SK-N-SH treated with all-trans-retinoic acid at 6 μM for 48 hours (cell line): ENCODE data around the gene THADA.

Experiments
- ATAC-seq: fragments of 200-7000 bp; cut with Tn5 transposase; 3 replicates; pipeline ENCODE4 v1.9.1; 2020; ENCODE audit warnings: mild to moderate bottlenecking, moderate library complexity
- ARNTL ChIP-seq: fragments of 450-650 bp; formaldehyde crosslinking; IDR thresholded peaks from 2 replicates; pipeline ENCODE4 v1.5.0; 2020; ENCODE audit warnings: low read depth, mild to moderate bottlenecking, moderate library complexity, borderline replicate concordance
- BACH2 ChIP-seq: fragments of 250-450 bp; sonication (Bioruptor Pico); IDR thresholded peaks from 2 replicates; pipeline ENCODE4 v1.9.0; 2021; ENCODE audit warnings: mild to moderate bottlenecking, borderline replicate concordance
- CREB5 ChIP-seq: fragments of 250-450 bp; sonication (Bioruptor Pico); IDR thresholded peaks from 2 replicates; pipeline ENCODE4 v1.5.1; 2020; ENCODE audit warnings: low read depth, mild to moderate bottlenecking, moderate library complexity
- CSDC2 ChIP-seq: fragments of 250-450 bp; sonication (Bioruptor Pico); IDR thresholded peaks from 2 replicates; pipeline ENCODE4 v1.5.0; 2020; ENCODE audit warnings: mild to moderate bottlenecking, moderate library complexity
- CSRNP3 ChIP-seq: fragments of 250-450 bp; sonication (Bioruptor Pico); IDR thresholded peaks from 2 replicates; pipeline ENCODE4 v1.5.1; 2021; ENCODE audit warnings: mild to moderate bottlenecking, moderate library complexity
- ESRRG ChIP-seq: fragments of 250-450 bp; sonication (Bioruptor Pico); IDR thresholded peaks from 2 replicates; pipeline ENCODE4 v1.6.1; 2021; ENCODE audit warnings: mild to moderate bottlenecking
- GLIS3 ChIP-seq: fragments of 250-450 bp; sonication (Bioruptor Pico); IDR thresholded peaks from 2 replicates; pipeline ENCODE4 v1.5.0; 2020; ENCODE audit warnings: mild to moderate bottlenecking, moderate library complexity
- ISL1 ChIP-seq: fragments of 250-450 bp; sonication (Bioruptor Pico); IDR thresholded peaks from 2 replicates; pipeline ENCODE4 v2.1.2; 2022; ENCODE audit warnings: mild to moderate bottlenecking, moderate library complexity
- OSR1 ChIP-seq: fragments of 250-450 bp; sonication (Bioruptor Pico); IDR thresholded peaks from 2 replicates; pipeline ENCODE4 v1.8.0; 2022; ENCODE audit warnings: moderate library complexity, mild to moderate bottlenecking, inconsistent platforms
- PATZ1 ChIP-seq: fragments of 250-450 bp; sonication (Bioruptor Pico); IDR thresholded peaks from 2 replicates; pipeline ENCODE4 v1.8.0; 2020; ENCODE audit warnings: mild to moderate bottlenecking, moderate library complexity, borderline replicate concordance
- POU6F1 ChIP-seq: fragments of 250-450 bp; sonication (Bioruptor Pico); IDR thresholded peaks from 2 replicates; pipeline ENCODE4 v1.8.0; 2021; ENCODE audit warnings: low read depth, mild to moderate bottlenecking, moderate library complexity, borderline replicate concordance
- PPARA ChIP-seq: fragments of 250-450 bp; sonication (Bioruptor Pico); IDR thresholded peaks from 2 replicates; pipeline ENCODE4 v1.5.0; 2020; ENCODE audit warnings: mild to moderate bottlenecking, borderline replicate concordance
- RARB ChIP-seq: fragments of 250-450 bp; sonication (Bioruptor Pico); IDR thresholded peaks from 2 replicates; pipeline ENCODE4 v1.8.0; 2021; ENCODE audit warnings: mild to moderate bottlenecking, moderate library complexity
- SNAI2 ChIP-seq: fragments of 250-450 bp; sonication (Bioruptor Pico); IDR thresholded peaks from 2 replicates; pipeline ENCODE4 v1.5.0; 2020; ENCODE audit warnings: mild to moderate bottlenecking, moderate library complexity
- TCF4 ChIP-seq: fragments of 250-450 bp; sonication (Bioruptor Pico); IDR thresholded peaks from 2 replicates; pipeline ENCODE4 v1.8.0; 2021; ENCODE audit warnings: mild to moderate bottlenecking, moderate library complexity, borderline replicate concordance
- TOX ChIP-seq: fragments of 250-450 bp; sonication (Bioruptor Pico); IDR thresholded peaks from 2 replicates; pipeline ENCODE4 v1.8.0; 2021; ENCODE audit warnings: mild to moderate bottlenecking, moderate library complexity, borderline replicate concordance
- TSHZ2 ChIP-seq: fragments of 250-450 bp; sonication (Bioruptor Pico); IDR thresholded peaks from 2 replicates; pipeline ENCODE4 v1.5.0; 2020; ENCODE audit warnings: mild to moderate bottlenecking, moderate library complexity
- ZC3H10 ChIP-seq: fragments of 250-450 bp; sonication (Bioruptor Pico); IDR thresholded peaks from 2 replicates; pipeline ENCODE4 v1.5.1; 2021; ENCODE audit warnings: mild to moderate bottlenecking, moderate library complexity
- ZFP3 ChIP-seq: fragments of 250-450 bp; sonication (Bioruptor Pico); IDR thresholded peaks from 2 replicates; pipeline ENCODE4 v1.5.0; 2020; ENCODE audit warnings: mild to moderate bottlenecking, moderate library complexity
- ZNF565 ChIP-seq: fragments of 450-650 bp; formaldehyde crosslinking; conservative IDR thresholded peaks from 2 replicates; pipeline ENCODE4 v1.5.0; 2020; ENCODE audit warnings: low read depth, mild to moderate bottlenecking, moderate library complexity
- ZNF70 ChIP-seq: fragments of 450-650 bp; formaldehyde crosslinking; IDR thresholded peaks from 2 replicates; pipeline ENCODE4 v1.5.0; 2020; ENCODE audit warnings: mild to moderate bottlenecking, moderate library complexity
- ZNF8 ChIP-seq: fragments of 450-650 bp; formaldehyde crosslinking; IDR thresholded peaks from 2 replicates; pipeline ENCODE4 v1.5.0; 2020; ENCODE audit warnings: mild to moderate bottlenecking, moderate library complexity

THADA gene

GRCh38 chr2:43605079-43605655 is 9.3 kb upstream of the THADA start:
- ATAC-seq: peak; percentile 96
- no peak for TF ChIP-seq BACH2 (CRISPR knock-in tag)
- TF ChIP-seq CSDC2 (CRISPR knock-in tag): no peak
- no peak for TF ChIP-seq ZC3H10 (CRISPR knock-in tag)
- no peak for TF ChIP-seq GLIS3 (CRISPR knock-in tag)
- no peak for TF ChIP-seq ESRRG (CRISPR knock-in tag)
- TF ChIP-seq RARB (CRISPR knock-in tag): no peak
- TF ChIP-seq POU6F1 (CRISPR knock-in tag): no peak
- TF ChIP-seq ZNF70 (CRISPR knock-in tag): no peak
- TF ChIP-seq CSRNP3 (CRISPR knock-in tag): no peak
- TF ChIP-seq SNAI2 (CRISPR knock-in tag): no peak
- TF ChIP-seq ISL1 (CRISPR knock-in tag): no peak
- no peak for TF ChIP-seq CREB5

GRCh38 chr2:43604674-43605073 is 8.8 kb upstream of the THADA start:
- ATAC-seq: no peak; the same call in 1 of the 3 replicates
- TF ChIP-seq ISL1 (CRISPR knock-in tag): no peak
- no peak for TF ChIP-seq OSR1
- TF ChIP-seq TCF4: no peak
- no peak for TF ChIP-seq GLIS3 (CRISPR knock-in tag)
- TF ChIP-seq RARB (CRISPR knock-in tag): no peak
- no peak for TF ChIP-seq ZNF565 (CRISPR knock-in tag)
- no peak for TF ChIP-seq TSHZ2 (CRISPR knock-in tag)
- TF ChIP-seq CSRNP3 (CRISPR knock-in tag): no peak
- no peak for TF ChIP-seq PPARA (CRISPR knock-in tag)
- TF ChIP-seq CREB5: no peak
- TF ChIP-seq PATZ1 (CRISPR knock-in tag): no peak
- no peak for TF ChIP-seq POU6F1 (CRISPR knock-in tag)
- no peak for TF ChIP-seq ZFP3 (CRISPR knock-in tag)
- TF ChIP-seq ZC3H10 (CRISPR knock-in tag): no peak
- TF ChIP-seq ZNF70 (CRISPR knock-in tag): no peak
- TF ChIP-seq ARNTL (CRISPR knock-in tag): no peak
- no peak for TF ChIP-seq TOX (CRISPR knock-in tag)
- no peak for TF ChIP-seq ESRRG (CRISPR knock-in tag)
- TF ChIP-seq ZNF8 (CRISPR knock-in tag): no peak
- no peak for TF ChIP-seq BACH2 (CRISPR knock-in tag)
